Upper lobe of left lung (tissue), 4 donors: ENCODE data around the gene SWT1.

Experiments
- POLR2A ChIP-seq, 4 donors: fragments of 450-650 bp; IDR thresholded peaks; one replicate each; pipeline ENCODE4 v1.5.1; 2016 to 2017; ENCODE audit warnings: antibody characterized with exemption in 4 of 4, mild to moderate bottlenecking in 2 of 4
- TF ChIP-seq, protein P1 (sequence below), 6 experiments: fragments of 450-650 bp in 4 of 6; fragments of 200-600 bp in 2 of 6; sonication (generic) in 2 of 6; IDR thresholded peaks; one replicate each; pipeline ENCODE4 v1.5.1; 2016 to 2019; ENCODE audit warnings: antibody characterized with exemption in 6 of 6

DNA sequence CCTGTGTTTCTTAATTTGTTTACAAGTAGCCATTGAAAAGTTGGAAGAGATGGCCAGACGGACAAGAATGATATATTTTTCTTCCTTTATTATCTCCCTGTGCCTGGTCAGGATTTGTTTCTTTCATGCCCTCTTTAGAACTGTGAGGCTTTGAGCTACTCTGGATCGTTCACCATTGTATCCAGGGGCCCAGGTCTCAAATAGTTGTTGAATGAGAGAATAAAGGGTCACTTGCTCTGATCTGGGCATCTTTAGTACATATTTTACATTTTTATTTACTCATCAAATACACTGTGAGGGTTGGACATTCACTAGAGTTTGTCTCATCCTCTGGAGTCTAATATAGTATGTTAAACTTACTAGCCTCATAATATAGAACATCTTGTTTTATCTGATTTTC, 111.4 kb downstream of the SWT1 start:
- TF ChIP-seq, protein P1, sequence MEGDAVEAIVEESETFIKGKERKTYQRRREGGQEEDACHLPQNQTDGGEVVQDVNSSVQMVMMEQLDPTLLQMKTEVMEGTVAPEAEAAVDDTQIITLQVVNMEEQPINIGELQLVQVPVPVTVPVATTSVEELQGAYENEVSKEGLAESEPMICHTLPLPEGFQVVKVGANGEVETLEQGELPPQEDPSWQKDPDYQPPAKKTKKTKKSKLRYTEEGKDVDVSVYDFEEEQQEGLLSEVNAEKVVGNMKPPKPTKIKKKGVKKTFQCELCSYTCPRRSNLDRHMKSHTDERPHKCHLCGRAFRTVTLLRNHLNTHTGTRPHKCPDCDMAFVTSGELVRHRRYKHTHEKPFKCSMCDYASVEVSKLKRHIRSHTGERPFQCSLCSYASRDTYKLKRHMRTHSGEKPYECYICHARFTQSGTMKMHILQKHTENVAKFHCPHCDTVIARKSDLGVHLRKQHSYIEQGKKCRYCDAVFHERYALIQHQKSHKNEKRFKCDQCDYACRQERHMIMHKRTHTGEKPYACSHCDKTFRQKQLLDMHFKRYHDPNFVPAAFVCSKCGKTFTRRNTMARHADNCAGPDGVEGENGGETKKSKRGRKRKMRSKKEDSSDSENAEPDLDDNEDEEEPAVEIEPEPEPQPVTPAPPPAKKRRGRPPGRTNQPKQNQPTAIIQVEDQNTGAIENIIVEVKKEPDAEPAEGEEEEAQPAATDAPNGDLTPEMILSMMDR (IDR thresholded peaks at IDR 0.05) = no peak
- no peak for TF ChIP-seq POLR2A (IDR thresholded peaks at IDR 0.05)
